Measurements from ENCODE around the gene ACSL6.

Gene ACSL6

DNA sequence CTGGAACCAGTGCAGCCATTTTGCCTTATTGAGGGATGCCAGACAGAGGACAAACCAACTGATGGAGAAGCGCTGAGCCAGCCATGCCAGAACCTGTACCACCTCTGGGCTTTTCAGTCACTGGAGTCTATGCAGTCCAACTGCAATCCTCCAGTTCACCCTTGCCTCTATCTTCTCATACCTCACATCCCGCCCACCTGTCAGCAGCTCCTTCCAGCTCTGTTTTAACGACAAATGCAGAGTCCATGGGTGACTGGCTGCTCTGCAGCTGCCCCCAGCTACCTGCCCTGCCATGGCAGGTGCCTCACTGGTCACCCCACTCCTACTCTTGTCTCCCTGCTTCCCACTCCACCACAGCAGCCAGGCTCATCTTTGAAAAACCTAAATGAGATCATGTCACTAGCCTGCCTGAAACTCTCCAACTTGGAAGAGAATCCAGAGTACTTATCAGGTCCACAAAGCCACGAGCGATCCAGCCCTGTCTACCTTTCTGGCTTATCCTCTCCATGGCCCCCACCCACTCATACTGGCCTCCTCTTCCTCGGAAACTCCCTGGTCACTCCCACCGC lies 14.0 kb upstream of the ACSL6 start:
- H3K27ac ChIP-seq, result no peak overlapping the region
- TF ChIP-seq, protein P1, sequence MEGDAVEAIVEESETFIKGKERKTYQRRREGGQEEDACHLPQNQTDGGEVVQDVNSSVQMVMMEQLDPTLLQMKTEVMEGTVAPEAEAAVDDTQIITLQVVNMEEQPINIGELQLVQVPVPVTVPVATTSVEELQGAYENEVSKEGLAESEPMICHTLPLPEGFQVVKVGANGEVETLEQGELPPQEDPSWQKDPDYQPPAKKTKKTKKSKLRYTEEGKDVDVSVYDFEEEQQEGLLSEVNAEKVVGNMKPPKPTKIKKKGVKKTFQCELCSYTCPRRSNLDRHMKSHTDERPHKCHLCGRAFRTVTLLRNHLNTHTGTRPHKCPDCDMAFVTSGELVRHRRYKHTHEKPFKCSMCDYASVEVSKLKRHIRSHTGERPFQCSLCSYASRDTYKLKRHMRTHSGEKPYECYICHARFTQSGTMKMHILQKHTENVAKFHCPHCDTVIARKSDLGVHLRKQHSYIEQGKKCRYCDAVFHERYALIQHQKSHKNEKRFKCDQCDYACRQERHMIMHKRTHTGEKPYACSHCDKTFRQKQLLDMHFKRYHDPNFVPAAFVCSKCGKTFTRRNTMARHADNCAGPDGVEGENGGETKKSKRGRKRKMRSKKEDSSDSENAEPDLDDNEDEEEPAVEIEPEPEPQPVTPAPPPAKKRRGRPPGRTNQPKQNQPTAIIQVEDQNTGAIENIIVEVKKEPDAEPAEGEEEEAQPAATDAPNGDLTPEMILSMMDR (IDR thresholded peaks at IDR 0.05), result no peak
- TF ChIP-seq ZFX (IDR thresholded peaks at IDR 0.05; ENCODE audit: borderline replicate concordance), result no peak

DNA sequence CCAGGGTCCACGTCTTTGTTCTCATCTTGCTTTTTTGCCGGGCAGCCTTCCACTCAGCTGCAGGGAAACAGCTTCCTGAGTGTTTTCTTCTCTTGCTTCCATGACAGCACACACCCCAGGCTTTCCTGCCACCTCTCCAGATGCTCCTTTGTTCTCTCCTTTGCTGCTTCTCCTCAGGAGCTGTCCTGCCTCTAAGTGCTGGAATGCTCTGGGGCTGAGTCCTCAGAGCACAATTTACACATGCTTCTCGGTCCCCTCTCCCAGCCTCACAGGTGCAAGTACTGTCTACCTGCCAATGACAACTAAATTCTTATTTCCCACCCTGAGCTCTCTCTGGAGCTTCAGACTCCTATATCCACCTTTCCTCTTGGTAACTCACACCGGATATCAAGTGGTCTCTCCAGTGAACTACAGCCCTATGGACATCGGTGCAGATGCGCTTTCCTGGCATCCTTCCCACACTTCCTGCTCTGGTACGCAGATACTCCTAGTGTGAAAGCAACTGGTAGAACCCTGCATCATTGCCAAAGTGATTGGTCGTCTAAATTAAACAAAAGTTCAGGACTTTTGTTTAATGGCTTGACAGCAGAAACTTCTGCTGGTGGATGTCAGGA lies 13.4 kb upstream of the ACSL6 start:
- H3K27ac ChIP-seq, result no peak overlapping the region
- TF ChIP-seq, protein P1 (IDR thresholded peaks at IDR 0.05), result no peak
- TF ChIP-seq ZFX (IDR thresholded peaks at IDR 0.05; ENCODE audit: borderline replicate concordance), result no peak

DNA sequence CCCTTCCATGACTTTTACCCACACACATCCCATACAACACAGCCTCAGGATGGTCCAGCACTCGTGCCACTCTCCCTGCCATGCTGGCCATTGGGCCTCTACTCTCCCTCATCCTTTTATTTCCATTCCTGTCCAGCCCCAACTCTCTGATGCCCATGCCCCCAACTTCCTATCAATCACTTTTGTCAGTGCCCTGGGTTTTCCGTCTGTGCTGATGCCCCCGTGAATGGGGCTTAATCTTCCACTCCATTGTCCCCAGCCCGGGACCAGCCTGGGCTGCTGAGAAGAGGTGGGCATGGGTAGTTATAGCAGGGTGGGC lies 12.6 kb upstream of the ACSL6 start:
- no peak overlapping the region for H3K27ac ChIP-seq
- TF ChIP-seq, protein P1 (IDR thresholded peaks at IDR 0.05), result no peak
- no peak for TF ChIP-seq ZFX (IDR thresholded peaks at IDR 0.05; ENCODE audit: borderline replicate concordance)

DNA sequence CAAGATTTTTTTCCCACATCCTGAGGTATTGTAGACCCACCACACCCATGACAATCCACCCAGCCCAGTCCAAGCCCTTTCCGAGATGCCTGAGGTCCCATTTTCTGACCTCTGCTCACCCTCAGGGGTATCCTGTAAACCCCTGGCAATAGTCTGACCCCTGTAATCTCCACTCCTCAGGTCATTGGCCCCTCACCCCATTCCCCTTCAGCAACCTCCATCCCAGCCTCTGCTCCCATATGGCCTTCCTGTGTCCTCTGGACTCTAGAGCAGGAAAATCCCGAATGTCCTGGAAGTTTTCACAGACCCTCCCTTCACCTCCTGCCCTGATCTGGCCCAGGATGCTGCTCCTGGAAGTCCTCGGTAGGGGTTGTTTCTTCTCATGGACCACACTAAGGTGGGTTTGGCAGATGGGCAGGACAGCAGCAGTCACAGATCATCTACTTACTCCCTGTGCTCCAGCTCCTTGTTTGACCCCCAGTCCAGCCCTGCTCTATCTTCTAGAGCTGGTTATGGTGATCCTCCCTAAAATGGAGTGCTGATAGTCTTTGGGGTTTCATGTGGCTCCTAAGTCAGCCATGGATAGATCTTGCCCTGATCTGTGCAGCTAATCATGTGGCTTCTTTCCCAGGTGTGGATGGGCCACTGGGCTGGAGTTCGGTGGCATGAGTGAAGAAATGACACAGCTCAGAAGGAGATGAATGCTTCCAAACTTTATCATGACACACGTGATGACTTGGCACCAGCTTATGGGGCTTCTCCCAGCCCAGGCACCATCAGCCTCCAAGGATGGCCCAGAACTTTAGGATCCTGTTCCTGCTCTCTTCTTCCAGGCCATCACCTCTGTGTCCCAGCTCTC lies 12.0 kb upstream of the ACSL6 start:
- TF ChIP-seq, protein P1 (IDR thresholded peaks at IDR 0.05), result no peak
- H3K27ac ChIP-seq, result no peak overlapping the region

DNA sequence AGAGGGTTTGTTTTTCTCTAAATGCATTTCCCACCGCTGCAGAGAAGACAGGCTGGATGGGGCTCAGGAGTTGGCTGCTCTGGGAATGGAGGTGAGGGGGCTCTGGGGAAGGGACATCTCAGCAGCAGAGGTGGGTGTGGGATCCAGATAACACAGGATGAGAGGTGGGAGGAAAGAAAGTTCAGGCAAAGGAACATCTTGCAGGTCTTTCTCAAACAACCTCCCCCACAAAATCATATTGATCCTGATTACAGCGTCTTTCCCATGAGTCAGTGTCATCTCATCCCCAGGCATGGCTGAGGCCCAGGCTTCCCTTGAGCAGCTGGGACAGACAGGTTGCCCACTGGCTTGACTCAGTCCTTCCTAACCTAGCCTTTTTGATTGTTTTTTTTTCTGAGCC lies 11.3 kb upstream of the ACSL6 start:
- TF ChIP-seq, protein P1 (IDR thresholded peaks at IDR 0.05), result no peak
- TF ChIP-seq ZFX (IDR thresholded peaks at IDR 0.05; ENCODE audit: borderline replicate concordance), result no peak
- no peak overlapping the region for H3K27ac ChIP-seq

DNA sequence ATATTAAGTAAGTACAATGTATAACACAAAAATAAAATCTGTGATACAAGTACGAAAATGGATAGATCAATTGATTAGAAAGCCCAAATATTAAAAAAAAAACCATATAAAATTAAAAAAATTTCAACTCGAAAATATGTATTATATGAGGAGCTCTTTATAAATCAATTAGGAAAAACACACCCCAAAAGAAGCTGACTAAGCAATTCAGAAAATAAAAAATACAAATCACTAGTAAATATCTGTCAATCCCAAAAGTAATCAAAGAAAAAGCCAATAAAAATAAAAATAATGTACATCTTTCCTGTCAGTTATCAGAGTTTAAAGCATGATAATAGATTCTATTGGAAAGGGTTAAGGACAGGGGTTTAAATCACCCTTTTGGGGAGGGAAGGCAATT lies 10.2 kb upstream of the ACSL6 start:
- no peak overlapping the region for H3K27ac ChIP-seq
- TF ChIP-seq ZFX (IDR thresholded peaks at IDR 0.05; ENCODE audit: borderline replicate concordance), result no peak
- TF ChIP-seq, protein P1 (IDR thresholded peaks at IDR 0.05), result no peak
